HFFc6 (cell line): ENCODE measurements around the gene SHMT2. TPM values are rescaled to one million over a fixed set of nuclear protein-coding genes. Genes with fewer than 3 reads are reported as not detected.

Source experiments
- DNase-seq: peaks from one replicate; pipeline ENCODE4 v3.0.0-alpha.2; 2018
- H3K27ac Mint-ChIP-seq: 2 replicates; pipeline ENCODE4 v1.8.0; 2020; ENCODE audit warnings: mild to moderate bottlenecking, mixed read lengths
- H3K27me3 Mint-ChIP-seq: 2 replicates; pipeline ENCODE4 v1.8.0; 2021; ENCODE audit warnings: mild to moderate bottlenecking, moderate library complexity, mixed read lengths; ENCODE audit not compliant: insufficient read depth
- H3K36me3 Mint-ChIP-seq: 2 replicates; pipeline ENCODE4 v1.8.0; 2021; ENCODE audit warnings: low read depth, mixed read lengths
- H3K4me1 Mint-ChIP-seq: 2 replicates; pipeline ENCODE4 v1.8.0; 2020; ENCODE audit warnings: low read depth, mixed read lengths
- H3K4me3 Mint-ChIP-seq: 2 replicates; pipeline ENCODE4 v1.8.0; 2020; ENCODE audit warnings: mild to moderate bottlenecking, moderate library complexity, mixed read lengths
- H3K9me3 Mint-ChIP-seq: 2 replicates; pipeline ENCODE4 v1.8.0; 2020; ENCODE audit warnings: mild to moderate bottlenecking, mixed read lengths
- total RNA-seq, 6 experiments: library from RNA; stranded (reverse); fragmentation: NEBNext Ultra II Directional; extraction: Animal tissue kit (Norgen Biotek cat#: 25700); gene quantifications; 2 replicates in 1 of 6; 3 replicates in 5 of 6; pipeline ENCODE4 v1.2.3, GENCODE V29; 2021
- TF ChIP-seq, protein P1 (sequence below): fragments of 200-600 bp; sonication (generic); IDR thresholded peaks from 2 replicates; pipeline ENCODE4 v1.5.0; 2021; ENCODE audit warnings: antibody characterized with exemption, mild to moderate bottlenecking

The SHMT2 gene
- total RNA-seq, 6 experiments from 2014 or later: 112 to 127 (median 126) TPM

DNA sequence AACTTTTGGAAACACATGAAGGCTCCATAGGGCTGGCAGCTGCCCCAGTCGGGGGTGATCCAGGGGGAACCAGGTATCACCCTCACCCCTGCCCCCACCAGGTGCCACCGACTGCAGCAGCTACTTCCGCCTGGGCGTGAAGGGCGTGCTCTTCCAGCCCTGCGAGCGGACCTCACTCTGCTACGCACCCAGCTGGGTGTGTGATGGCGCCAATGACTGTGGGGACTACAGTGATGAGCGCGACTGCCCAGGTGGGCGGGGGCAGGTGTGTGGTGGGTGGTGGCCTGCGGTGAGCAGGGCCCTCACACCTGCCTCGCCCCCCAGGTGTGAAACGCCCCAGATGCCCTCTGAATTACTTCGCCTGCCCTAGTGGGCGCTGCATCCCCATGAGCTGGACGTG is 35.3 kb upstream of the SHMT2 start:
- Mint-ChIP-seq H3K4me1 (no peaks in the 10 kb centered on the region), H3K27me3 (peaks cover 15% of the 10 kb centered on the region), H3K4me3 (no peak overlapping the region), H3K36me3 (peaks cover 29% of the 10 kb centered on the region), H3K27ac (no peak overlapping the region), H3K9me3 (no peaks in the 10 kb centered on the region)
- TF ChIP-seq, protein P1, sequence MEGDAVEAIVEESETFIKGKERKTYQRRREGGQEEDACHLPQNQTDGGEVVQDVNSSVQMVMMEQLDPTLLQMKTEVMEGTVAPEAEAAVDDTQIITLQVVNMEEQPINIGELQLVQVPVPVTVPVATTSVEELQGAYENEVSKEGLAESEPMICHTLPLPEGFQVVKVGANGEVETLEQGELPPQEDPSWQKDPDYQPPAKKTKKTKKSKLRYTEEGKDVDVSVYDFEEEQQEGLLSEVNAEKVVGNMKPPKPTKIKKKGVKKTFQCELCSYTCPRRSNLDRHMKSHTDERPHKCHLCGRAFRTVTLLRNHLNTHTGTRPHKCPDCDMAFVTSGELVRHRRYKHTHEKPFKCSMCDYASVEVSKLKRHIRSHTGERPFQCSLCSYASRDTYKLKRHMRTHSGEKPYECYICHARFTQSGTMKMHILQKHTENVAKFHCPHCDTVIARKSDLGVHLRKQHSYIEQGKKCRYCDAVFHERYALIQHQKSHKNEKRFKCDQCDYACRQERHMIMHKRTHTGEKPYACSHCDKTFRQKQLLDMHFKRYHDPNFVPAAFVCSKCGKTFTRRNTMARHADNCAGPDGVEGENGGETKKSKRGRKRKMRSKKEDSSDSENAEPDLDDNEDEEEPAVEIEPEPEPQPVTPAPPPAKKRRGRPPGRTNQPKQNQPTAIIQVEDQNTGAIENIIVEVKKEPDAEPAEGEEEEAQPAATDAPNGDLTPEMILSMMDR: no peak
- DNase-seq: no peak

DNA sequence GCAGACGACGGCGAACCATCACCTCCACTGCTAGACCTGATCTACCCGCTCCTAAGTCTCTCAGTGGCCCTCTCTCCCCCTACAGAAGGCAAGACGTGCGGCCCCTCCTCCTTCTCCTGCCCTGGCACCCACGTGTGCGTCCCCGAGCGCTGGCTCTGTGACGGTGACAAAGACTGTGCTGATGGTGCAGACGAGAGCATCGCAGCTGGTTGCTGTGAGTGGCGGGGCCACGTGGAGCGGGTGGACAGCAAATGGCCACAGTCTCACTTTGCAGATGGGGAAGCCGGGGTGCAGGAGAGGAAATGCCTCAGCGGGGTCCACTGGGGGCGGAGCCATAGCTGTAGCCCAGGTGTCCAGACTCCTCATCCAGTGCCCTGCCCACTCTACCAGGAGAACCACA is 34.3 kb upstream of the SHMT2 start:
- Mint-ChIP-seq H3K36me3 (peaks cover 27% of the 10 kb centered on the region), H3K4me1 (no peaks in the 10 kb centered on the region), H3K27me3 (peaks cover 19% of the 10 kb centered on the region), H3K9me3 (no peaks in the 10 kb centered on the region), H3K4me3 (no peak overlapping the region; the same call in 1 of the 2 replicates), H3K27ac (no peak overlapping the region)
- TF ChIP-seq, protein P1: no peak
- no peak for DNase-seq

DNA sequence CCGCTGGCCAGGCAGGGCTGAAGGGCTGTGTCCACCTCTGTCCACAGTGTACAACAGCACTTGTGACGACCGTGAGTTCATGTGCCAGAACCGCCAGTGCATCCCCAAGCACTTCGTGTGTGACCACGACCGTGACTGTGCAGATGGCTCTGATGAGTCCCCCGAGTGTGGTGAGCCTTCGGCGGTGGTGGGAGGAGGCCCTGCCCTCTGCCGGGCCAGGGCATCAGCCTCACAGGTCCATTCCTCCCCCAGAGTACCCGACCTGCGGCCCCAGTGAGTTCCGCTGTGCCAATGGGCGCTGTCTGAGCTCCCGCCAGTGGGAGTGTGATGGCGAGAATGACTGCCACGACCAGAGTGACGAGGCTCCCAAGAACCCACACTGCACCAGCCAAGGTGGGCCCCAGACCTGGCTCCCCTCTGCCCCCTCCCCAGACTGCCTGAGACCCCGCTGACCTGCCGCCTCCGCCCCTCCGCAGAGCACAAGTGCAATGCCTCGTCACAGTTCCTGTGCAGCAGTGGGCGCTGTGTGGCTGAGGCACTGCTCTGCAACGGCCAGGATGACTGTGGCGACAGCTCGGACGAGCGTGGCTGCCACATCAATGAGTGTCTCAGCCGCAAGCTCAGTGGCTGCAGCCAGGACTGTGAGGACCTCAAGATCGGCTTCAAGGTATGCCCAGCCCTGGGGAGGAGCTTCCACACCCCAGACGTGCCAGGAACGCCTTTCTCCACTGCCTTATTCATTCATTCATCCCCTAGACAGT is 33.7 kb upstream of the SHMT2 start:
- Mint-ChIP-seq H3K36me3 (peaks cover 27% of the 10 kb centered on the region), H3K27ac (no peak overlapping the region; the same call in 1 of the 2 replicates), H3K4me1 (no peaks in the 10 kb centered on the region), H3K27me3 (peaks cover 19% of the 10 kb centered on the region), H3K9me3 (no peaks in the 10 kb centered on the region), H3K4me3 (no peak overlapping the region)
- TF ChIP-seq, protein P1: no peak
- DNase-seq: no peak

DNA sequence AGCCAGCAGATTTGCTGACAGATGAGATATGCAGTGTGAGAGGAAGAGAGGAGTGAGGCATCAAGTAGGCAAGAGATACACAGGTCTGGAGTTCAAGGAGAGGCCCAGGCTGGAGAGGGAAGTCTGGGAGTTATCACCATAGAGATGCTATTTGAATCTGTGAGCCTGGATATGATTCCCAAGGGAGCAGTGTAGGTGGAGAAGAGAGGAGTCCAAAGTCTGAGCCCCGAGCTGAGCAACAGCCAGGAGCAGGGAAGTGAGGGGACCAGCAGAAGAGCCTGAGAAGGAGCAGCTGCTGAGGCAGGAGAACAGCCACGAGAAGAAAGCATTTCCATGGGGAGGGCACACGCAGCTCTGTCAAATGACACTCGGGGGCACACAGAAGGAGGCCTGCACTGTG is 33.1 kb upstream of the SHMT2 start:
- H3K9me3 Mint-ChIP-seq: no peaks in the 10 kb centered on the region
- peaks cover 19% of the 10 kb centered on the region for H3K27me3 Mint-ChIP-seq
- H3K4me1 Mint-ChIP-seq: no peaks in the 10 kb centered on the region
- no peak for DNase-seq
- no peak overlapping the region; the same call in 1 of the 2 replicates for H3K27ac Mint-ChIP-seq
- peaks cover 24% of the 10 kb centered on the region for H3K36me3 Mint-ChIP-seq
- H3K4me3 Mint-ChIP-seq: no peak overlapping the region
- TF ChIP-seq, protein P1: no peak

DNA sequence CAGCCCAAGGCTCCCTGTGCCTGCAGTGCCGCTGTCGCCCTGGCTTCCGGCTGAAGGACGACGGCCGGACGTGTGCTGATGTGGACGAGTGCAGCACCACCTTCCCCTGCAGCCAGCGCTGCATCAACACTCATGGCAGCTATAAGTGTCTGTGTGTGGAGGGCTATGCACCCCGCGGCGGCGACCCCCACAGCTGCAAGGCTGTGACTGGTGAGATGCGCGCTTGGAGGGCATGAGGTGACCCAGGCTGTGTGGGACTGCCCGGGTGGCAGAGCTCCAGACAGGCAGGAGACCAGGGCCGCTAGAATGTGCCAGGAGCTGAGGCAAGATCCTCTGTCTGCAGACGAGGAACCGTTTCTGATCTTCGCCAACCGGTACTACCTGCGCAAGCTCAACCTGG is 32.6 kb upstream of the SHMT2 start:
- Mint-ChIP-seq H3K27me3 (peaks cover 19% of the 10 kb centered on the region), H3K9me3 (no peaks in the 10 kb centered on the region), H3K4me1 (no peaks in the 10 kb centered on the region), H3K36me3 (peaks cover 19% of the 10 kb centered on the region), H3K4me3 (no peak overlapping the region), H3K27ac (no peak overlapping the region)
- no peak for DNase-seq
- TF ChIP-seq, protein P1: no peak
